ENCODE results near the gene B3GNT5.

- TF ChIP-seq EZH2 (IDR thresholded peaks at IDR 0.05; ENCODE audit: borderline replicate concordance, low read depth, low read length, severe bottlenecking) (no peak), CTCF (IDR thresholded peaks at IDR 0.05; ENCODE audit: extremely low read depth in 1 of 2, insufficient read depth in 1 of 2, low read depth in 1 of 2, low read length in 2 of 2) (no peak), POLR2A (IDR thresholded peaks at IDR 0.05; ENCODE audit: low read depth, low read length) (no peak)
Measured at GRCh38 chr3:183260167-183260904, 7.3 kb downstream of the B3GNT5 start.
